HG03064 (cell line): ENCODE data around the gene HNRNPA1L2.
"Not testable (repeated sequence)": the region's sequence is repeated elsewhere in the genome, so short reads cannot be mapped to it uniquely, and the experiment has no call there.

Experiments
- ATAC-seq: cut with Tn5 transposase; IDR thresholded peaks from one replicate; pipeline ENCODE4 v1.9.1; 2021; ENCODE audit warnings: low read depth; ENCODE audit not compliant: unreplicated experiment

Gene HNRNPA1L2

DNA sequence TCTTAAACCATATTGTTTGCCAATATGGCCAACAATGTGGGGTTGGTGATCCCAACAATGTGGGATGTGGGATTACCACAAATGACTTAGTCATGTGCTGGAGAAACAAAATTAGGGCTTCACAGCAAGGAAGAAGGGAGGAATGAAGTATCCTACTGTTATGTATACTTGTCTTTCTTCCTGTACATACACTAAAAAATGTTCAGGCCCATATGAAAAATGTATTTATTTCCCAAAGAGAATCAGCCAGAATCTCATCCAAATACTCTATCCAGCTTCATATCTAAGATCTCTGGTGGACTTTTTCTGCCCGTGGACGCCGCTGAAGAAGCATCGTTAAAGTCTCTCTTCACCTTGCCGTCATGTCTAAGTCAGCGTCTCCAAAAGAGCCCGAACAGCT is at the start of gene HNRNPA1L2:
HNRNPA1L2 (plus strand) TSS at position 301 of the 400 bp plus-strand sequence; CDS start at position 363, 62 bp downstream.
- no peak for ATAC-seq

DNA sequence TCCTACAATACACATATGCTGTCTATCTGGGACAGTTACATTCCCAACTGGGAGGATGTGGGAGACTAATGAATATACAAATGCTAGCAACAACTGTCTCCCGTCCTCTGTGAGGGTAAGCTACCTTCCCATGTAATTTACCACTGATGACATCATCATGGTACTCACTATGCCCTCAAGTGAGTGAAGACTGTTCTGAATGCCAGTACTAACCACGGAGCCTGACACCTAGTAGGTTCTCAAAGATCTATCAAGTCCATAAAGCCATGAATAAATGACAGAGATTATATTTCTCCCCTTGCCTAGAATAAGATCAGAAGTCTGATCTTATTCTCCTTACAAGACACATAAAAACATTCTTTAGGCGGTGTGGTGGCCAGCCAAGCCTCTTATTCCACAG is 49.1 kb upstream of the HNRNPA1L2 start:
- ATAC-seq: not testable (repeated sequence)

DNA sequence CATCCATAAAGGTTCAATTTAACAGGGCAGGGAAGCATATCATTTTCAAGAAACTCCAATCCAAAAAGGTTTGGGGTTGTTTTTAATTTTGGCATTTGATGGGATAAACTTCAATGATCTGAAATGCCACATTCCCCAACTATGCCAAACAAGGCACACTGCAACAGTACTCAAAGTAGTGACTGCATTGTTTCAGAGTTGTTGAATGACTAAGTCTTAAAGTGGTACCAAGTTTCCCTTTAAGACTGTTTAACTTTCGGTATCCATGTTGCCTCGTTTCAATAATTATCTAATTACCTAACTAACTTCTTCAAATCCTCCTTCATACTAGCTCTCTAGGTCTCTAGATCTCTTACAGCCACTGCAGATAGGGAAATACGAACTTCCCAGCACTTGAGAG is 48.4 kb upstream of the HNRNPA1L2 start:
- not testable (repeated sequence) for ATAC-seq

DNA sequence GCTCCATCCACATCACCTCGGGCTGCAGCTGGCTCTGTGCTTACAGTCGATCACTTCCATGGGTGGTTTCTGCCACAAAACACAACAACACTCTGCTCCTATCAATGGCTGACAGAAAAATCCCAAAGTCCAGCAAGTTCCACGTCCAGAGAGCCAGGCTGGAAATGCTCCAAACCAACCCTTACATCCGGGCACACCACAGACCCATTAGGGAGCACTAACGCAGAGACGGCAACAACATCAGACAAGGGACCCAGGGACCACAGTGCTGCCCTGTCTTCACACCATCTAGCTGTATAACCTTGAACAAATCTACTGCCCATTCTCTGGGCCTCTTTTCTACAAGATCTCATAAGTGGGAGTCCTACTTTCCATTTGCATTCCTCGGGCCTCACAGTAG is 47.9 kb upstream of the HNRNPA1L2 start:
- ATAC-seq: not testable (repeated sequence)

DNA sequence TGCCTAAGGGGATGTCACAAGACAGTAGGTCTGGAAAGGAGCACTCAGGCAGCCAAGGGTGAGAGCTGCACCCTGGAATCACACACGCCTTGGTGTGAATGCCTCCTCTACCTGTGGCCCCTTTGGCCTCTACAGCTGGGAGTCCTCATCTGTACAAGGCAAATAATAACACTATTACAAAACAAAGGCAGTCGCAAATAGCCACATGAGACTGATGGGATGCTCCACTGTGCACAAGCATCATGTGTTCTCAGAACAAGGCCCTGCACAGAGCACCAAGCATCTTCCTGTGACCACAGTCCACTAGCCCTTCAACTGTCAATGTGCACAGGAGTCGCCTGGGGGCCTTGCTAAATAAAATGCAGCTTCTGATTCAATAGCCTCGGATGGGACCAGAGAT is 44.6 kb upstream of the HNRNPA1L2 start:
- ATAC-seq: no peak

DNA sequence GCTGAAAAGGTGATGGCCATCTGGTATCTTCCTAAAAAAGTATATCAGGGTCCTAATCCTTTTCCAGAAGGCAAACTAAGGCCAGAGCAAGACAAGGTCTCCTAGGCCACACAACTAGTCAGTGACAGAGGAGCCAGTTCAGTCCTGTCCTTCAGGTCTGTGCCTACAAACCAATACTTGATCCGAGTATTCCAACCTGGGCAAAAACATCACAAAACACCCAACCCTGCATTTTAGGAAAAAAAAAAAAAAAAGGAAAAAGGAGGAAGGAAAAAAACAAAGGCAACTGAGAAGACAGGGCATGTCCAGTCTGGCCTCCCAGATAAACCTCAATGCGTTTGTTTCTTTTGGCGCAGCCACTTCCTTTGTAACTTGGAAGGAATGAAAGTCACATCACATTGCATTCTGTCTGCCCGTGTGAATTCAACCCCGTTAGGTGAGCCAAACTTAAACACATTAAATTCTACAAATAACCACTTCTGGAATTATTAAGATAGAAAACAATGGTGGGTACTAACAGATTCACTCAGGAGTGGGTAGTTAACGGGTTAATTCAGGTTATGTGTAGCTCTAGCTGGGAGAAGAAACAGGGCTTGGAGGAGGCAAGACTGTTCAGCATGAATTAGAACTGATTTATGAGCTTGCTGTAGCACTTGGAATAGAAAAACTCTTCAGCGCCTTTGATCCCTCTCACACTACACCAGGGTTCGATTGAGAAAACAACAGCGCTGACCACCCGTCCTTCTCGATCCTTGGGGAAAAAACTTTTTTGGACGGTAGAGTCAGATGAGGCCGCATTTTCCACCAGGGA is 43.0 kb upstream of the HNRNPA1L2 start:
- peak; percentile 10 for ATAC-seq

DNA sequence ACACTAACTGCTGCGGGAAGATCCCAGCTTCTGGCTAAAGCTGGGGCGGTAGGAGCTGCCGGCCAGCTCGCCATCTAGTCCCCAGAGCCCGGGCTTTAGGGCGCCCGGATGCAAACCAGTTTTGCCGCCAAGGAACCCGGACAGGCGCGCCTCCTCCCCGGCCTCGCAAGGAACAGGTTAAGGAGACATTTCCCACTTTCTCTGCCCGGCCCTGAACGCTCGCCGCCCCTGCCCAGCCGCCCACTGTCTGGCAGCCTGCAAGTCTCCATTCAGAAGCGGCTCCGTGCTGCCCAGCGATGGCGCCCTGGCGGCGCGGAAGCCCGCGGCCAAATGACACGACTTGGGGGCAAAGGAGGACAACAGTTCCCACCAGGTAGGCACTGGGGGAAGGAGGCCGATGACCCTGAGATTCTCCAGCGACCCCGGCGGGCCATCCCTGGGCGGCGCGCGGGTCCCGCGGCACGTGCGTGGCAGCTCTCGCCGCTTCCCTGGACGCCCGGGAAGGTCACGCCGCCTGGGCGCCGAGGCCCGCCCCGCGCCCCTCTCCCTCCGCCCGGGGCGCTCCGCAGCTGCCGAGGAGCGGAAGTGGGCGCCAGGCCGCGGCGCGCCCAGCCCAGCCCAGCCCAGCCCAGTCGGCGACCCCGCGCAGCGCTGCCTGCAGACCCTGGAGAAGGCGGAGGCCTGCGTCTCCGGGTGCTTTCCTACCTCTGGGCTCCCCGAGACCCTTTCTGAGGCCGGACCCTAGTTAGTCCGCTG is 42.2 kb upstream of the HNRNPA1L2 start:
- peak; percentile 56 for ATAC-seq

DNA sequence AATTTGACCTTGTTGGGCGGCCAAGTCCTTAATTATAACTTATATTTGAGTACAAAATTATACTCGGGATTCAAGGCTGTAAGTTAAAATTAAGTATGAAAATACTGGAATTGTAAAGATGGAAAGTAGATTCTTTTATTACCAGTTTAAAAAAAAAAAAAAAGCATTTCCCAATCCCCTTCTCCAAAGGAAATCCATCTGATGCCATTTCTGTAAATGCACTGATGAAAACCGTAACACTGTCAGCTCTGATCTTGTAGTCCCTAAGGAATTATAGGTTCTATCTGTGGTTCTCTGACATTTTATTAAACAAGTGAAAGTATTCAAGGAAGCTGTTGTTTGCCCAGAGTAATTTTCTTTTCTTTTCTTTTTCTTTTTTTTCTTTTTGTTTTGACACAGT is 41.6 kb upstream of the HNRNPA1L2 start:
- ATAC-seq: no peak

DNA sequence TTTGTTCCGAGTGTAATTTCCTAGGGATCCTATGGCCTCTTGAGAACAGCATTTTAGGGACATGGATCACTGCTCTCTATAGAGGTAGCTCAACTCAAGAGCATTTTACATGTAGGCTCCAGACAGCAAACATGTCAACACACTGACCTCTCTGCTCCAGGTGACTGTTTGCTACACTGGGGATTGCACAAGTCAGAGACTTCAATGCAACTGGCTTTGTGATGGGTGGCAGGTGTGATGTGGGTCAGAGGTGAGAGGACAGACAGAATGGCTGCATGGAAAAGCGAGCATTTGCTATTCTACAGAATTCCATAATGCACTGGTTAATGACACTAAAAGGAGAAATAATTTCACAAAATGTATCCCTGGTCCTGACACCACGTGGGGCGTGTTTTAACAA is 38.9 kb upstream of the HNRNPA1L2 start:
- ATAC-seq: not testable (repeated sequence)

DNA sequence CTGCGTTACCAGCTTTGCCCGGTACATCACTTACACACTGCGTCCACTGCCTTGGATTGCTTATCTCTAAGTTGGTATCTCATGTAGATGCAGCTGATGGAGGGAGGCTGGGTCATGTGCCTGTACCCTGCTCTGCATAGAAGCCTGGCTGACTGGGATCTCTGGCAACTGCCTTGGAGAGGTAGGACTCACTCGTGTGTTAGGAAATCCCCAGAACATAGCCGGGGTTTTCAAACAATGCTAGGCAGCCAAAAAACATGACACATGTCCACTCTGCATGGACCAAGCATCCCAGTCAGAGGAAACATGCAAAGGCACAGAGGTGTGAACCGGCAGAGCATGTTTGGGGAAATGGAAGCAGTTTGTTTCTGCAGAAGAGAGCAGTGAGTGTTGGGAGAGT is 36.1 kb upstream of the HNRNPA1L2 start:
- not testable (repeated sequence) for ATAC-seq

DNA sequence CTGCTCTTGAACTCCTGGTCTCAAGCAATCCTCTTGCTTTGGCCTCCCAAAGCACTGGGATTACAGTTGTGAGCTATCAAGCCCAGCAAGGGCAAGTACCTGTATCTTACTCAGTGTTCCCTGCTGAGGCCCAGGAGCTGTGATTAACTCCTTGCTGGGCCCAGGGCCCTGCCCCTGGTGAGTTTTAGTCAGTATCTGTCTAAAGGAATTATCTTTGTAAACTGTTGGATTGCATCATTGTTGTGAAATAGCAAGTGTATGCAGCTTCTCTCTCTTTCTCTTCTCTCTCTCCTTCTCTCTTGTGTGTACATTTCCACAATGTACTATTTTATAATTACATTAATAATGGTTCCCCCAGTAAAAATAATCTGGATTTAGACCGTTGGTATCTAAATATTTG is 35.4 kb upstream of the HNRNPA1L2 start:
- ATAC-seq: not testable (repeated sequence)

DNA sequence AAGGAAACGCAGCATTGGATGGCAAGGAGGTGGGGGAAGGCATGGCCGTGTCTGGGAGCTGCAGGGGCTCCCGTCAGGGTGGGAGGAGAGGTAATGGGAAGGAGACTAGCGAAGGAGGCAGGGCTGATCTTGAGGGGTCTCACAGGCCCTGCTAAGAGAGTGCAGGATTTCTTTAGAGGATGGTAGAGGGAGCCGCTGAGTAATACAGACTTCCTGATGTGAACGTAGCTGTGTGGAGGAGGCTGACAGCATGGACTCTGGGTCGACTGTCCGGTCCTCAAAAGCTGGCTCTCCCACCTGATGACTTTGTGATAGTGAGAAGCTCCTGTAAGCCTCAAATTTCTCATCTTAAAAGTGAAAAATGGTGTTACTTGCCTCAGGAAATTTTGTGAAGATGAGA is 34.0 kb upstream of the HNRNPA1L2 start:
- not testable (repeated sequence) for ATAC-seq

DNA sequence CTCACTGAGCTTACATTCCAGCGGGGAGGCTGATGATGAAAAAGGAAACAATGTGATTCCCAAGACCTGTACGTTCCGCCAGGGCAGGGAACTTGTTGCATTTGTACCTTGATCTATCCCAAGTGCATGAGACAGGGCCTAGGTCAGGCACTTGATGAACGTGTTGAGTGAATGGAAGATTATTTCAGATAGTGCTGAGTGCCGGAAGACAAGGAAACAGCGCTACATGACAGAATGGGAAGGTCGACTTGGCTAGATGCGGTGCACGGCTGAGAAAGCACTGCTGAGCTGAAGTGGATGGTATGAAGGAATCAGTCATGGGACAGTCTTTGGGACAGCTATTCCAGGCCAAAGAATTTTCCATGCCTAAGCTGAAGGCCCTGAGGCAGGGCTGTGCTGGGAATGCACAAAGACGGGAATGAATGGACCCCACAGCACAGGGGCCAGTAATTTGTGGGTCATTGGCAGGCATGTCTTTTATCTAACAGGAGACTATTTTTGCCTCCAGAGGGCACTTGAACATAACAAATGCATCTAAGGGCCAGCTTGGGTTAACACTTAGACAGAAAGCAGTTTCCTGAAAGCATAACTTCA is 33.1 kb upstream of the HNRNPA1L2 start:
- ATAC-seq: not testable (repeated sequence)

DNA sequence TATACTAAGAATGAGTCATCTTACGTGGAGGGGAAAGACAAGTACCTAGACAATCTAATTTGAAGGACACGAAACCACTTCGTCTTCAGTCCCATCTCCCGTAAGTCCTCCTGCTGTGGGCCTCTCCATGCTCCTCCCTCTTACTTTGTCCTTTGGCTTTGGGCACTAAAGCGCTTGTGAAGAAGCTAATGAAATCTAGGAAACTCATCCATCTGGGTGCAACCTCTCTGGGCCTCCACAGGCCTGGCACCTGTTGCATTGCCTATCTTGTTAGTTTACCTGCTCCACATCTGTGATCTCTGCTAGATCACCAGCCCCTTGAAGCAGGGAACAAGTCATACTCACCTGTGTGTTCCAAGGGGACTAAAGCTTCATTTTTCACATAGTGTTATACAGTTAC is 32.1 kb upstream of the HNRNPA1L2 start:
- ATAC-seq: not testable (repeated sequence)

DNA sequence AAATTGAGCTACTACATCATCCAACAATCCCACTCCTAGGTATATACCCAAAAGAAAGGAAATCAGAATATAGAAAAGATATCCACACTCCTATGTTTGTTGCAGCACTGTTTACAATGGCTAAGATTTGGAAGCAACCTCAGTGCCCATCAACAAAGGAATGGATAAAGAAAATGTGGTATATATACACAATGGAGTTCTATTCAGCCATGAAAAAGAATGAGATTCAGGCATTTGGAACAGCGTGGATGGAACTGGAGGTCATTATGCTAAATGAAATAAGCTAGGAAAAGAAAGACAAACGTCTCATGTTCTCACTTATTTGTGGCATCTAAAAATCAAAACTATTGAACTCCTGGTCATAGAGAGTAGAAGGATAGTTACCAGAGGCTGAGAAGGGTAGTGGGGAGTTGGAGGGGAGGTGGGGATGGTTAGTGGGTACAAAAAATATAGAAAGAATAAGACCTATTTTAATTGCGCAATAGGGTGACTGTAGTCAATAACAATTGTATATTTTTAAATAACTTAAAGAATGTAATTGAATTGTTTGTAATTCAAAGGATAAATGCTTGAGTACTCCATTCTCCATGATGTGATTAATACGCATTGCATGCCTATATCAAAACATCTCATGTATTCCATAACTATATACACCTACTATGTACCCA is 27.0 kb upstream of the HNRNPA1L2 start:
- no peak for ATAC-seq

DNA sequence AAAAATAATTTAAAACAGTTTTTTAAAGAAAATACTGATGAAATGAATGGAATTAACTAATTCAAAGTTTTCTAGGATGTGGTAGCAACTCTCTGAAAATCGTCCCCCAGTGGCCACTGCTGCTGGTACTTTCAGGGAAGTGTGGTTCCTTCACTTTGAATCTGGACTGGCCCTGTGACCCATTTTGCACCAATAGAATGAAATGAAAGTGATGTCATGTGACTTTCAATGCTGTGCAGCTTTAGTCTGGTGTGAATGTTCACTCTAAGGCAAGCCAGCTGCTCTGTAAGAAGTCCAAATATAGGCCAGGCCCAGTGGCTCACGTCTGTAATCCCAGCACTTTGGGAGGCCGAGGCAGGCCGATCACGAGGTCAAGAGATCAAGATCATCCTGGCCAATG is 26.4 kb upstream of the HNRNPA1L2 start:
- no peak for ATAC-seq

DNA sequence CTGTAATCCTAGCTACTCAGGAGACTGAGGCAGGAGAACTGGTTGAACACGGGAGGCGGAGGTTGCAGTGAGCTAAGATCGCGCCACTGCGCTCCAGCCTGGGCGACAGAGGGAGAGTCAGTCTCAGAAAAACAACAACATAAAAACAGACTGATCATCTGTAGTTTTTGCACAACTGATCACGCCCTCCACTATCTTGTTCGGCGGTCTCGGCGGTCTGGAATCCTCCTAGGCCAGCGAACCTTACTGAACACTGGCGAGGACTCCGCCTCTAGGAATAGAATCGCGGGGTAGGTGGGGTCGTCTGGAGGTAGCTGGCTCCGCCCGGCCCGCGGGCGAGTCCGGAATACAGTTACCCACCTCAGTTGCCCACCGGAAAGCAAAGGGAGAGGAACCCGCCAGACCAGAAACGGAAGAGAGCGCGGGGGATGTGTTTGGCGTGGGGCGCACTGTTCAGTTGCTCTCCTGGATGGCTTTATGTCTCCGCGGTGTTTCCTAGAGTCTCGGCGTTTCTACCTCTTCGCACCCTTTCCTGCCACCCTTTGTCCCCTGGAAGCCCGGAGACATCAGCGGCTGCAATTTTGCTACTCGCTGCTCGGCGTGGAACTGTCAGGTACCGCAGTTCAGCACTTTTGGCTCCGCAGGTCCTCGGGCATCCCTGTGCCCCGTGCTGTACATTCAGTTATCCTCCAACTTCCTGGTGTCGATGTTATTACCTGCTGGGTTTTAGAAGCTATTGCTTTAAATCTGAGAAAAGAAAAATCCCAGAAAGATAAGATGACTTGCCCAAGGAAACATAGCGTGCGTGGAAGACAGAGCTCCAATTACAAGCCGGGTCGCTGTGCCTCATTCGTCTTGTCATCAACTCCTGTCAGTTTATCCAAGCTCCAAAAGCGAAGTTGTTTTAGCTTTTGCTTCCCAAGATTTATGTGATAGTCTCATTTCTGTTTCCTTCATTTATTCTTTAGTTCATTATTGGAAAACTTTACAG is 24.9 kb upstream of the HNRNPA1L2 start:
- ATAC-seq: peak; percentile 95

DNA sequence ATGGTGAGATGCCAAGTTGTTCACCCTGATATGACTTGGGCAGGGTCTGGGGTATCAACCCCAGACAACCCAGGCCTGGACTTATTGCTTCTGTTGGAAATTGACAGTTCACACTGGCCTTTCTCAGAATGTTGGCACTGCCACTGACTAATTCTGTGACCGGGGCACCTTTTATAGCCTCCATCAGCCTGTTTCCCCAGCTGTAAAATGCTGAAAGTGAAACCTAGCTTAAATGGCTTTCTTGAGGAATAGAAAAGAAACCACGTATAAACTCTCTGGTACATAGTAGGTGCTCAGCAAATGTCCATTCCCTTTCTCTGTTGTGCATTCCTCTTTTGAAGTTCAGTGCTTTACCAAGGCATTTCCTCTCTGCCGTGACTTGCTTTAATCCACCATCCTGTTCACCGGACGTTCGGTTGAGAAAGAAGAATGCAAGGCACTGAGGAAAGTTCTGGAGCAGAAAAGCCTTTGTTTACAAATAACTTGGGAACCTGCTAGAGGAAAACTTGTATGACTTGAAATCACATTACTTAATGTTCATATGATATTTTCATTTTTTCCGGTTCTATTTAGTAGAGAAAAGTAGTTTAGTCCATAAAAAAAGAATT is 11.0 kb upstream of the HNRNPA1L2 start:
- not testable (repeated sequence) for ATAC-seq

DNA sequence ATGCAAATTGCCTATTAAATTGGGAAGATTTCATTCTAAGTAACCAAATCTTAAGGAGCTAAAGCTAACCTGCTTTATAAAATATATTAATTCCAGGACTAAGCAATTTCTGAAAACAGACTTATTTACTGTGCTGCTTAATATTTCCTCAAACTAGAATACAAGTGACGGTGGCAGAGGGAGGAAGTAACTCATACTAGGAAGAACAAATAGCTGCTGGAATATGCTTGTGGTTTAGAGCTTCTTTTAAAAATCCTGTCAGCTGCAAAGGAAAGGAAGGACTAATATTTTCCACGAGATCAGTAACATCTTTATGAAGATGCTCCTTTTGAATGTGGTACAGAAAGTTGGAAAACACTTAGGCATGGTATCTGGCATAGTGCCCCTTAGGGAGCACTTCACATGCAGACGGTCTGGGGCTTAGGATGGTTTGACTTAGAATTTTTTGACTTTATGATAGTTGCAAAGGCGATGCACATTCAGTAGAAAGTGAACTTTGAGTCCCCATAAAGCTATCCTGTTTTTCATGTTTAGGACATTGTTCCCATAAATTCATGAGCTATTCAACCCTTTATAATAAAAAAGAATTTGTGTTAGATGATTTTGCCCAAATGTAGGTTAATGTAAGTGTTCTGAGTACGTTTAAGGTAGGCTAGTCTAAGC is 3.4 kb upstream of the HNRNPA1L2 start:
- no peak for ATAC-seq
